PC-9 (cell line): ENCODE measurements around the gene ATXN7.

ENCODE experiments used
- EZH2 ChIP-seq: fragments of 200-600 bp; sonication (generic); IDR thresholded peaks from 2 replicates; pipeline ENCODE4 v1.8.0; 2017; ENCODE audit warnings: antibody characterized with exemption, low read depth
- TF ChIP-seq, protein P1 (sequence below): fragments of 200-600 bp; sonication (generic); conservative IDR thresholded peaks from 2 replicates; pipeline ENCODE4 v1.6.1; 2017; ENCODE audit warnings: mixed run types, antibody characterized with exemption, mild to moderate bottlenecking, moderate library complexity

DNA sequence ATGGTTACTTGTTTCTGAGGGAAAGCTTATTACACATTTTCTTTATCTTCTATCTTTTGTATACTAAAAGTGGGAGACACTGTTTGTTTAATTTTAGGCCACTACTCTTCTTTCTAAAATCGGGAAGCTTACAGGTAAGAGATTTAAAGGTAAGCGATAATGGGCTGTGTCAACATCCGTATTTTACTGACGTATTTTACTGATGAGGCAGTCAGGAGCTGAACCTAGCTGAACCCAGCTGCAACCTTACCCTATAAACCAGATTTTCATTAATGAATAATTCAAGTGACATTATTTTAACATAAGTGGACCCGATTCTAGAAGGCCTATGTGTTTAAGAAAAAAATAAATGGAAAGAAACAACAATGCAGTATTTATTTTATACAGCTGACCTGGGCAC, 146.5 kb downstream of the ATXN7 start:
- TF ChIP-seq, protein P1, sequence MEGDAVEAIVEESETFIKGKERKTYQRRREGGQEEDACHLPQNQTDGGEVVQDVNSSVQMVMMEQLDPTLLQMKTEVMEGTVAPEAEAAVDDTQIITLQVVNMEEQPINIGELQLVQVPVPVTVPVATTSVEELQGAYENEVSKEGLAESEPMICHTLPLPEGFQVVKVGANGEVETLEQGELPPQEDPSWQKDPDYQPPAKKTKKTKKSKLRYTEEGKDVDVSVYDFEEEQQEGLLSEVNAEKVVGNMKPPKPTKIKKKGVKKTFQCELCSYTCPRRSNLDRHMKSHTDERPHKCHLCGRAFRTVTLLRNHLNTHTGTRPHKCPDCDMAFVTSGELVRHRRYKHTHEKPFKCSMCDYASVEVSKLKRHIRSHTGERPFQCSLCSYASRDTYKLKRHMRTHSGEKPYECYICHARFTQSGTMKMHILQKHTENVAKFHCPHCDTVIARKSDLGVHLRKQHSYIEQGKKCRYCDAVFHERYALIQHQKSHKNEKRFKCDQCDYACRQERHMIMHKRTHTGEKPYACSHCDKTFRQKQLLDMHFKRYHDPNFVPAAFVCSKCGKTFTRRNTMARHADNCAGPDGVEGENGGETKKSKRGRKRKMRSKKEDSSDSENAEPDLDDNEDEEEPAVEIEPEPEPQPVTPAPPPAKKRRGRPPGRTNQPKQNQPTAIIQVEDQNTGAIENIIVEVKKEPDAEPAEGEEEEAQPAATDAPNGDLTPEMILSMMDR, result no peak
- TF ChIP-seq EZH2, result no peak
